HCT116 (cell line): ENCODE results near the gene NKG7.

ENCODE experiments used
- EZH2phosphoT487 ChIP-seq: fragments of 200-600 bp; IDR thresholded peaks from 2 replicates; pipeline ENCODE4 v1.6.1; 2018; ENCODE audit warnings: antibody characterized with exemption, borderline replicate concordance
- SIN3A ChIP-seq: IDR thresholded peaks from 2 replicates; pipeline ENCODE4 v1.6.1; 2012; ENCODE audit warnings: low read depth
- ZFX ChIP-seq: fragments of 450-650 bp; IDR thresholded peaks from 2 replicates; pipeline ENCODE4 v1.6.1; 2017

DNA sequence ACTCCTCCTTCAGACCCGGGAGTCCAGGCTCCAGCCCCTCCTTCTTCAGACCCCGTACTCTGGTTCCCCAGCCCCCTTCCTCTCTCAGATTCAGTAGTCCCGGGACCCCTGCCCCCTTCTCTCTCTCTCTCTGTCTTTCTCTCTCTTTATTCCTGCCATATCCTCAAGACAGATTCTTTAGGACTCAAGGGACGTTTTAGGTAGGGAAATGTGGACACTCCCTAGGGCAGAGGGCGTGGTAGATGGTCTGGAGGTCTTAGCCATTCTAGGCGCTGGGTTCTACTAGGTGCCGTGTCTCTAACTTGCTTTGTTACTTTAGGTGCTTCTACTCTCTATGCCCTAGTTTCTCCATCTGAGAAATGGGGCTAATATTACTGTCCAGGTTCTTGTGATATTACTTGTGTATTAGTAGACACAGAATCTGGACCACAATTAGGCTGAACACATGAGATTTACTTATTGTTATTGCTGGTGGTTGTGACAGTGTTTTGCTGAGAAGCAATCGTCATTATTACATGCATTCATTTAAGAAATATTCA is 18.7 kb upstream of the NKG7 start:
- TF ChIP-seq SIN3A (no peak), ZFX (no peak), EZH2phosphoT487 (no peak)
